HEK293 (cell line): ENCODE measurements around the gene KANK4.

Source experiments
- CTCF ChIP-seq: fragments of 450-650 bp; formaldehyde crosslinking; IDR thresholded peaks from 2 replicates; pipeline ENCODE4 v1.5.1; 2016; ENCODE audit warnings: missing biosample characterization, missing genetic modification characterization
- KLF9 ChIP-seq: fragments of 450-650 bp; formaldehyde crosslinking; IDR thresholded peaks from 2 replicates; pipeline ENCODE4 v1.5.1; 2016; ENCODE audit warnings: missing biosample characterization, missing genetic modification characterization, low read depth
- REPIN1 ChIP-seq: fragments of 450-650 bp; formaldehyde crosslinking; IDR thresholded peaks from 2 replicates; pipeline ENCODE4 v1.5.1; 2017; ENCODE audit warnings: missing biosample characterization, missing genetic modification characterization, low read depth
- ZEB2 ChIP-seq: fragments of 450-650 bp; formaldehyde crosslinking; IDR thresholded peaks from 2 replicates; pipeline ENCODE4 v1.5.1; 2016; ENCODE audit warnings: missing biosample characterization, missing genetic modification characterization
- ZFP37 ChIP-seq: fragments of 450-650 bp; formaldehyde crosslinking; IDR thresholded peaks from 2 replicates; pipeline ENCODE4 v1.5.1; 2016; ENCODE audit warnings: missing biosample characterization, missing genetic modification characterization
- ZNF112 ChIP-seq: fragments of 450-650 bp; formaldehyde crosslinking; IDR thresholded peaks from 2 replicates; pipeline ENCODE4 v1.5.0; 2017; ENCODE audit warnings: missing biosample characterization, missing genetic modification characterization
- ZNF292 ChIP-seq: fragments of 450-650 bp; formaldehyde crosslinking; IDR thresholded peaks from 2 replicates; pipeline ENCODE4 v1.5.1; 2016; ENCODE audit warnings: low read depth, missing biosample characterization, missing genetic modification characterization, borderline replicate concordance
- ZNF311 ChIP-seq: fragments of 450-650 bp; formaldehyde crosslinking; IDR thresholded peaks from 2 replicates; pipeline ENCODE4 v1.5.1; 2017; ENCODE audit warnings: missing biosample characterization, missing genetic modification characterization, borderline replicate concordance
- ZNF350 ChIP-seq: fragments of 450-650 bp; formaldehyde crosslinking; IDR thresholded peaks from 2 replicates; pipeline ENCODE4 v1.5.0; 2017; ENCODE audit warnings: missing biosample characterization, mild to moderate bottlenecking, missing genetic modification characterization
- ZNF677 ChIP-seq: fragments of 450-650 bp; IDR thresholded peaks from 2 replicates; pipeline ENCODE4 v1.5.0; 2018; ENCODE audit warnings: missing biosample characterization, mild to moderate bottlenecking, missing genetic modification characterization, moderate library complexity
- TF ChIP-seq, protein P1 (sequence below): fragments of 450-650 bp; formaldehyde crosslinking; IDR thresholded peaks from 2 replicates; pipeline ENCODE4 v1.5.1; 2016; ENCODE audit warnings: missing biosample characterization, missing genetic modification characterization
- TF ChIP-seq, protein P2 (sequence below): fragments of 450-650 bp; formaldehyde crosslinking; IDR thresholded peaks from 2 replicates; pipeline ENCODE4 v1.5.1; 2016; ENCODE audit warnings: missing biosample characterization, missing genetic modification characterization

DNA sequence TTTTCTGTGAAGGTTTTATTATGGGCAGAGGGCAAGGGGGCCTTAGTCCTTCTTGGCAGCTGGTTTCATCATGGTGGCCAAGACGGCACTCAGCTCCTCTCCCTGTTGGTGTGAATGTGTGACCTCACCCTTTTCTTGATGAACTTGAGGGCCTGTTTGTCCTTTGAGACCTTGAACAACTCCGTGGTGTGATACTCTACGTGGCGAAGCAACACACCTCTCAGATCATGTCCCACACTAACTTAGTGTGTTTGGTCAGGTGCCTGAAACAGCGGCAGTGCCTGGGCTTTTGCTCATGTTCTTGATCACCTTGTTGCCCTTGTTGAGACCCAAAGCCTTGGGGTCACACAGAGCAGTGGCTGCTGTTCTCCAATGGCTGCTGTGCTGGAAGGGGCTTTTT lies 111.1 kb downstream of the KANK4 start:
- no peak for TF ChIP-seq CTCF (tag by site-specific recombination)
- TF ChIP-seq ZFP37 (tag by site-specific recombination) = no peak
- no peak for TF ChIP-seq REPIN1
- TF ChIP-seq ZNF311 (tag by site-specific recombination) = no peak
- no peak for TF ChIP-seq ZNF350 (tag by site-specific recombination)
- no peak for TF ChIP-seq ZNF677 (tag by site-specific recombination)
- TF ChIP-seq, protein P1, sequence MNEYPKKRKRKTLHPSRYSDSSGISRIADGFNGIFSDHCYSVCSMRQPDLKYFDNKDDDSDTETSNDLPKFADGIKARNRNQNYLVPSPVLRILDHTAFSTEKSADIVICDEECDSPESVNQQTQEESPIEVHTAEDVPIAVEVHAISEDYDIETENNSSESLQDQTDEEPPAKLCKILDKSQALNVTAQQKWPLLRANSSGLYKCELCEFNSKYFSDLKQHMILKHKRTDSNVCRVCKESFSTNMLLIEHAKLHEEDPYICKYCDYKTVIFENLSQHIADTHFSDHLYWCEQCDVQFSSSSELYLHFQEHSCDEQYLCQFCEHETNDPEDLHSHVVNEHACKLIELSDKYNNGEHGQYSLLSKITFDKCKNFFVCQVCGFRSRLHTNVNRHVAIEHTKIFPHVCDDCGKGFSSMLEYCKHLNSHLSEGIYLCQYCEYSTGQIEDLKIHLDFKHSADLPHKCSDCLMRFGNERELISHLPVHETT (tag by site-specific recombination) = no peak
- TF ChIP-seq ZNF112 = no peak
- TF ChIP-seq, protein P2, sequence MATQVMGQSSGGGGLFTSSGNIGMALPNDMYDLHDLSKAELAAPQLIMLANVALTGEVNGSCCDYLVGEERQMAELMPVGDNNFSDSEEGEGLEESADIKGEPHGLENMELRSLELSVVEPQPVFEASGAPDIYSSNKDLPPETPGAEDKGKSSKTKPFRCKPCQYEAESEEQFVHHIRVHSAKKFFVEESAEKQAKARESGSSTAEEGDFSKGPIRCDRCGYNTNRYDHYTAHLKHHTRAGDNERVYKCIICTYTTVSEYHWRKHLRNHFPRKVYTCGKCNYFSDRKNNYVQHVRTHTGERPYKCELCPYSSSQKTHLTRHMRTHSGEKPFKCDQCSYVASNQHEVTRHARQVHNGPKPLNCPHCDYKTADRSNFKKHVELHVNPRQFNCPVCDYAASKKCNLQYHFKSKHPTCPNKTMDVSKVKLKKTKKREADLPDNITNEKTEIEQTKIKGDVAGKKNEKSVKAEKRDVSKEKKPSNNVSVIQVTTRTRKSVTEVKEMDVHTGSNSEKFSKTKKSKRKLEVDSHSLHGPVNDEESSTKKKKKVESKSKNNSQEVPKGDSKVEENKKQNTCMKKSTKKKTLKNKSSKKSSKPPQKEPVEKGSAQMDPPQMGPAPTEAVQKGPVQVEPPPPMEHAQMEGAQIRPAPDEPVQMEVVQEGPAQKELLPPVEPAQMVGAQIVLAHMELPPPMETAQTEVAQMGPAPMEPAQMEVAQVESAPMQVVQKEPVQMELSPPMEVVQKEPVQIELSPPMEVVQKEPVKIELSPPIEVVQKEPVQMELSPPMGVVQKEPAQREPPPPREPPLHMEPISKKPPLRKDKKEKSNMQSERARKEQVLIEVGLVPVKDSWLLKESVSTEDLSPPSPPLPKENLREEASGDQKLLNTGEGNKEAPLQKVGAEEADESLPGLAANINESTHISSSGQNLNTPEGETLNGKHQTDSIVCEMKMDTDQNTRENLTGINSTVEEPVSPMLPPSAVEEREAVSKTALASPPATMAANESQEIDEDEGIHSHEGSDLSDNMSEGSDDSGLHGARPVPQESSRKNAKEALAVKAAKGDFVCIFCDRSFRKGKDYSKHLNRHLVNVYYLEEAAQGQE (tag by site-specific recombination) = no peak
- TF ChIP-seq ZNF292 (tag by site-specific recombination) = no peak
- TF ChIP-seq KLF9 (tag by site-specific recombination) = no peak
- TF ChIP-seq ZEB2 (tag by site-specific recombination) = no peak
